ENCODE measurements around the gene CTAGE1. TPM values are rescaled to one million over a fixed set of nuclear protein-coding genes. Genes with fewer than 3 reads are reported as not detected.

Gene CTAGE1
- total and polyA plus RNA-seq, 2 donors (not counting 1 experiment from before 2014, with no cell fraction given), result under 0.01 TPM; not detected in 1

- Histone ChIP-seq H2AFZ (ENCODE audit: low read length) (no peak overlapping the region), H3K27me3 (ENCODE audit: control insufficient read depth, insufficient read depth, low read length) (no peaks in the 10 kb centered on the region), H3K9ac (ENCODE audit: insufficient read depth, low read length) (no peak overlapping the region), H3K4me2 (ENCODE audit: extremely low read depth, insufficient read depth, low read length) (no peak overlapping the region), H3K4me3 (replicated peaks in 1 of 4; ENCODE audit: control extremely low read depth in 1 of 4, insufficient read depth in 1 of 4, low read depth in 3 of 4, low read length in 4 of 4) (no peak overlapping the region), H4K20me1 (ENCODE audit: control insufficient read depth, extremely low read depth, insufficient read depth, low read length) (no peaks in the 10 kb centered on the region), H3K4me1 (ENCODE audit: control insufficient read depth, extremely low read depth, insufficient read depth, low read length) (no peaks in the 10 kb centered on the region), H3K27ac (ENCODE audit: insufficient read depth, low read length) (no peak overlapping the region), H3K79me2 (ENCODE audit: control insufficient read depth, insufficient read depth, low read length) (no peaks in the 10 kb centered on the region), H3K36me3 (ENCODE audit: control insufficient read depth, insufficient read depth, low read length) (no peaks in the 10 kb centered on the region), H3K9me3 (ENCODE audit: control insufficient read depth, insufficient read depth, low read depth, low read length) (no peaks in the 10 kb centered on the region)
- no peak for TF ChIP-seq EZH2 (IDR thresholded peaks at IDR 0.05; ENCODE audit: low read length, missing control alignments)
- TF ChIP-seq, protein P1, sequence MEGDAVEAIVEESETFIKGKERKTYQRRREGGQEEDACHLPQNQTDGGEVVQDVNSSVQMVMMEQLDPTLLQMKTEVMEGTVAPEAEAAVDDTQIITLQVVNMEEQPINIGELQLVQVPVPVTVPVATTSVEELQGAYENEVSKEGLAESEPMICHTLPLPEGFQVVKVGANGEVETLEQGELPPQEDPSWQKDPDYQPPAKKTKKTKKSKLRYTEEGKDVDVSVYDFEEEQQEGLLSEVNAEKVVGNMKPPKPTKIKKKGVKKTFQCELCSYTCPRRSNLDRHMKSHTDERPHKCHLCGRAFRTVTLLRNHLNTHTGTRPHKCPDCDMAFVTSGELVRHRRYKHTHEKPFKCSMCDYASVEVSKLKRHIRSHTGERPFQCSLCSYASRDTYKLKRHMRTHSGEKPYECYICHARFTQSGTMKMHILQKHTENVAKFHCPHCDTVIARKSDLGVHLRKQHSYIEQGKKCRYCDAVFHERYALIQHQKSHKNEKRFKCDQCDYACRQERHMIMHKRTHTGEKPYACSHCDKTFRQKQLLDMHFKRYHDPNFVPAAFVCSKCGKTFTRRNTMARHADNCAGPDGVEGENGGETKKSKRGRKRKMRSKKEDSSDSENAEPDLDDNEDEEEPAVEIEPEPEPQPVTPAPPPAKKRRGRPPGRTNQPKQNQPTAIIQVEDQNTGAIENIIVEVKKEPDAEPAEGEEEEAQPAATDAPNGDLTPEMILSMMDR (conservative IDR thresholded peaks at IDR 0.05 in 1 of 2, IDR thresholded peaks at IDR 0.05 in 1 of 2; ENCODE audit: low read depth in 1 of 2, low read length in 2 of 2), result no peak
- DNase-seq (ENCODE audit: low read depth in 2 of 2), result no peak
Observed at GRCh38 chr18:22403950-22404349, 13.8 kb downstream of the CTAGE1 start.

DNA sequence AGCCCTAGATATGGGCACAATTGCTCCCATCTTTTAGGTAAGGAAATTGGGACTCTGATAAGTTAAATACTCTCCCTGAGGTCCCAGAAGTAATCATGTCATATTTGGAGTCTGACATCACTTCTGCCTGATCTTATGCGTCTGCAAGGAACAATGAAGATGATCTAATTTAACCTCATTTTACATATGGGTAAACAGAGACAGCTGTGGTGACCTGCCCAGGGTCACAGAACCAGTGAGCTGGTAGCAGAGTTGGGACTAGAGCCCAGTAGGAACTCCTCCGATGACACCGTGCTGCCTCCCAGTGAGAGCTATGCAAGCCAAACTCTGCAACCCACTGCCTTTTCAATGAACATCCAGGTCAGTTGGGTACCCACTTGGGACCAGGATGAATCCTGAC is 17.8 kb downstream of the CTAGE1 start:
- DNase-seq (ENCODE audit: low read depth in 2 of 2), result peak; percentile 11 to 44
- Histone ChIP-seq H3K9me3 (ENCODE audit: control insufficient read depth, insufficient read depth, low read depth, low read length) (no peaks in the 10 kb centered on the region), H2AFZ (ENCODE audit: low read length) (no peak overlapping the region), H3K27me3 (ENCODE audit: control insufficient read depth, insufficient read depth, low read length) (no peaks in the 10 kb centered on the region), H4K20me1 (ENCODE audit: control insufficient read depth, extremely low read depth, insufficient read depth, low read length) (no peaks in the 10 kb centered on the region), H3K36me3 (ENCODE audit: control insufficient read depth, insufficient read depth, low read length) (no peaks in the 10 kb centered on the region), H3K4me3 (replicated peaks in 1 of 4; ENCODE audit: control extremely low read depth in 1 of 4, insufficient read depth in 1 of 4, low read depth in 3 of 4, low read length in 4 of 4) (no peak overlapping the region), H3K4me1 (ENCODE audit: control insufficient read depth, extremely low read depth, insufficient read depth, low read length) (no peaks in the 10 kb centered on the region), H3K9ac (ENCODE audit: insufficient read depth, low read length) (no peak overlapping the region), H3K27ac (ENCODE audit: insufficient read depth, low read length) (no peak overlapping the region), H3K79me2 (ENCODE audit: control insufficient read depth, insufficient read depth, low read length) (no peaks in the 10 kb centered on the region), H3K4me2 (ENCODE audit: extremely low read depth, insufficient read depth, low read length) (no peak overlapping the region)
- TF ChIP-seq, protein P1 (conservative IDR thresholded peaks at IDR 0.05 in 1 of 2, IDR thresholded peaks at IDR 0.05 in 1 of 2; ENCODE audit: low read depth in 1 of 2, low read length in 2 of 2), result no peak
- no peak for TF ChIP-seq EZH2 (IDR thresholded peaks at IDR 0.05; ENCODE audit: low read length, missing control alignments)

DNA sequence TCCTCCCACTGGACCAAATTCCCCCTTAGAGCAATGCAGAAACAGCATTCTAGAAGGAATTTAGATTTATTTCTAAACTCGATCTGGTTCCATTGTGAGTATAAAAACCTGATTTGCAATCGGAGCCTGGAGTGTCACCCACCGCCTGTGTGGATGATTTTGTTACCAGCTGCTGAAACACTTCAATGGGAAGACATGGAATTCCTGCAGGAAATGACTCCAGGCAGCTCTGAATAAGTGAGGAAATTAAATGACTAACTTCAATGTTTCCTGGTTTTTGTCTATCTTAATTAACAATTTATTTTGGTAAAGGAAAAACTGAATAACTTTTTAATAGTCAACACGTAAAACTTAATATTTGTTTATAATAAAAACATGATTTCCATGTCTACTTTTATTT is 19.3 kb downstream of the CTAGE1 start:
- no peak overlapping the region for H3K4me3 ChIP-seq (replicated peaks in 1 of 4; ENCODE audit: control extremely low read depth in 1 of 4, insufficient read depth in 1 of 4, low read depth in 3 of 4, low read length in 4 of 4)
- no peaks in the 10 kb centered on the region for H3K36me3 ChIP-seq (ENCODE audit: control insufficient read depth, insufficient read depth, low read length)
- no peaks in the 10 kb centered on the region for H3K4me1 ChIP-seq (ENCODE audit: control insufficient read depth, extremely low read depth, insufficient read depth, low read length)
- H2AFZ ChIP-seq (ENCODE audit: low read length), result no peak overlapping the region
- H3K27ac ChIP-seq (ENCODE audit: insufficient read depth, low read length), result no peak overlapping the region
- H3K9ac ChIP-seq (ENCODE audit: insufficient read depth, low read length), result no peak overlapping the region
- DNase-seq (ENCODE audit: low read depth in 2 of 2), result no peak
- H3K79me2 ChIP-seq (ENCODE audit: control insufficient read depth, insufficient read depth, low read length), result no peaks in the 10 kb centered on the region
- H4K20me1 ChIP-seq (ENCODE audit: control insufficient read depth, extremely low read depth, insufficient read depth, low read length), result no peaks in the 10 kb centered on the region
- TF ChIP-seq, protein P1 (conservative IDR thresholded peaks at IDR 0.05 in 1 of 2, IDR thresholded peaks at IDR 0.05 in 1 of 2; ENCODE audit: low read depth in 1 of 2, low read length in 2 of 2), result no peak
- no peak for TF ChIP-seq EZH2 (IDR thresholded peaks at IDR 0.05; ENCODE audit: low read length, missing control alignments)
- no peaks in the 10 kb centered on the region for H3K9me3 ChIP-seq (ENCODE audit: control insufficient read depth, insufficient read depth, low read depth, low read length)
- no peaks in the 10 kb centered on the region for H3K27me3 ChIP-seq (ENCODE audit: control insufficient read depth, insufficient read depth, low read length)
- H3K4me2 ChIP-seq (ENCODE audit: extremely low read depth, insufficient read depth, low read length), result no peak overlapping the region
